Ovary (tissue), 3 donors: ENCODE results near the gene SEC24C.
"Not testable (repeated sequence)": the region's sequence is repeated elsewhere in the genome, so short reads cannot be mapped to it uniquely, and the experiment has no call there.

Source experiments
- EP300 ChIP-seq: sonication (generic); formaldehyde crosslinking; IDR thresholded peaks from one replicate; pipeline ENCODE4 v1.6.1; 2017; ENCODE audit warnings: antibody characterized with exemption
- POLR2A ChIP-seq: fragments of 450-650 bp; IDR thresholded peaks from one replicate; pipeline ENCODE4 v1.6.1; 2017; ENCODE audit warnings: antibody characterized with exemption, mild to moderate bottlenecking, moderate library complexity
- TF ChIP-seq, protein P1 (sequence below), 3 donors: fragments of 450-650 bp in 2 of 3; fragments of 200-600 bp in 1 of 3; IDR thresholded peaks; one replicate each; pipeline versions ENCODE4 v1.5.1 to v1.8.0; 2016 to 2022; ENCODE audit warnings: antibody characterized with exemption in 3 of 3, mild to moderate bottlenecking in 1 of 3
- donor health status: DM: no; HTN: no; CAD: no.

DNA sequence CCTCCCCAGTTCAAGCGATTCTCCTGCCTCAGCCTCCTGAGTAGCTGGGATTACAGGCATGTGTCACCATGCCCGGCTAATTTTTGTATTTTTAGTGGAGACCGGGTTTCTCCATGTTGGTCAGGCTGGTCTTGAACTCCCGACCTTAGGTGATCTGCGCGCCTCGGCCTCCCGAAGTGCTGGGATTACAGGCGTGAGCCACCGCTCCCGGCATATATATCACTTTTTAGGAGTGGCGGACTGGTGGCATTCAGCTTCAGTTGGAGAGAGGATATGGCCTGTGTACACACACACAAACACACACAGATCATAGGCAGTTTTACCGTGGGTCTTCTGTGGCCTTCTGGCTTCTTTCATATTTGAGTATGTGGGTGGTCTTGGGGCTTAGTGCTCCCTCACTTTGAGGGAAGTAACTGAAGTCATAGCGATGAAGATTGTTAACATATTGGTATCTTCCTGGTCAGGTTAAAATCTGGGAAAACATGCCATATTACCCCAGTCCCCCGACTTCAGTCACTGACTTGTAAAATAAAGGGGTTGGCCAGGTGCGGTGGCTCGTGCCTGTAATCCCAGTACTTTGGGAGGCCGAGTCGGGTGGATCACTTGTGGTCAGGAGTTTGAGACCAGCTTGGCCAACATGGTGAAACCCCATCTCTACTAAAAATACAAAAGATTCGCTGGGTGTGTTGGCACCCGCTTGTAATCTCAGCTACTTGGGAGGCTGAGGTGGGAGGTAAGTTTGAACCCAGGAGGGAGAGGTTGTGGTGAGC is 43.0 kb downstream of the SEC24C start:
- TF ChIP-seq, protein P1, sequence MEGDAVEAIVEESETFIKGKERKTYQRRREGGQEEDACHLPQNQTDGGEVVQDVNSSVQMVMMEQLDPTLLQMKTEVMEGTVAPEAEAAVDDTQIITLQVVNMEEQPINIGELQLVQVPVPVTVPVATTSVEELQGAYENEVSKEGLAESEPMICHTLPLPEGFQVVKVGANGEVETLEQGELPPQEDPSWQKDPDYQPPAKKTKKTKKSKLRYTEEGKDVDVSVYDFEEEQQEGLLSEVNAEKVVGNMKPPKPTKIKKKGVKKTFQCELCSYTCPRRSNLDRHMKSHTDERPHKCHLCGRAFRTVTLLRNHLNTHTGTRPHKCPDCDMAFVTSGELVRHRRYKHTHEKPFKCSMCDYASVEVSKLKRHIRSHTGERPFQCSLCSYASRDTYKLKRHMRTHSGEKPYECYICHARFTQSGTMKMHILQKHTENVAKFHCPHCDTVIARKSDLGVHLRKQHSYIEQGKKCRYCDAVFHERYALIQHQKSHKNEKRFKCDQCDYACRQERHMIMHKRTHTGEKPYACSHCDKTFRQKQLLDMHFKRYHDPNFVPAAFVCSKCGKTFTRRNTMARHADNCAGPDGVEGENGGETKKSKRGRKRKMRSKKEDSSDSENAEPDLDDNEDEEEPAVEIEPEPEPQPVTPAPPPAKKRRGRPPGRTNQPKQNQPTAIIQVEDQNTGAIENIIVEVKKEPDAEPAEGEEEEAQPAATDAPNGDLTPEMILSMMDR (IDR thresholded peaks at IDR 0.05) = not testable (repeated sequence)
- TF ChIP-seq EP300, POLR2A: not testable (repeated sequence)
